ENCODE results near the gene MACROD2.

The MACROD2 gene

GRCh38 chr20:15817351-15817750, 1822.0 kb downstream of the MACROD2 start:
- H3K27ac ChIP-seq: no peak overlapping the region
- no peak for TF ChIP-seq CTCF (conservative IDR thresholded peaks at IDR 0.05; ENCODE audit: low read depth)
- POLR2A ChIA-PET (ENCODE audit: low non-redundant PET): no interaction called here
- CTCF ChIA-PET: no interaction called here
- DNase-seq (ENCODE audit: low spot score): no peak

DNA sequence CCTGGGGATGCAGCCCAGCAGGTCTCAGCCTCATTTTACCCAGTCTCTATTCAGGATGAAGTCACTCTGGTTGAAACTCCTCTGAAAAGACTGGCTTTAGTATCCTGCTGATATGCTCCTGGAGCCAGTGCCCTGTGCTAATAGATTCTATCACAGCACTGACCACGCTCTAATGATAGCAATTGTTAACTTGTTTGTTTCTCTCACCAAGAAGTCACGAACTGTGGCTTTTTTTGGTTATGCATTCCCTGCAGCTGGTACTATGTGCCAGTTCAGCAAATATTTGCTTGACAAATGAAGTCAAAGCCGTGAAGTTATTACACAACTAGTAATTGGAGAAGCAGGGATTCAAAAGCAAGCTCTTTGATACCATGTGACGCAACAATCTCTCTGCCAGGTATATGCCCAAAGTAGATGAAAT, 1823.3 kb downstream of the MACROD2 start:
- ChIA-PET CTCF (interaction anchor here (0.6 kb wide), 1 partner anchor 31 kb away, joined by 4 read pairs; no protein-coding TSS in a partner anchor), POLR2A (ENCODE audit: low non-redundant PET) (no interaction called here)
- TF ChIP-seq CTCF (conservative IDR thresholded peaks at IDR 0.05; ENCODE audit: low read depth): no peak
- no peak overlapping the region for H3K27ac ChIP-seq
- DNase-seq (ENCODE audit: low spot score): no peak

GRCh38 chr20:15823718-15824117, 1828.4 kb downstream of the MACROD2 start:
- H3K27ac ChIP-seq: no peak overlapping the region
- POLR2A ChIA-PET (ENCODE audit: low non-redundant PET): no interaction called here
- CTCF ChIA-PET: interaction anchor here (1.1 kb wide), 1 partner anchor 16 kb away, joined by 5 read pairs; no protein-coding TSS in a partner anchor
- no peak for DNase-seq (ENCODE audit: low spot score)
- TF ChIP-seq CTCF (conservative IDR thresholded peaks at IDR 0.05; ENCODE audit: low read depth): no peak

DNA sequence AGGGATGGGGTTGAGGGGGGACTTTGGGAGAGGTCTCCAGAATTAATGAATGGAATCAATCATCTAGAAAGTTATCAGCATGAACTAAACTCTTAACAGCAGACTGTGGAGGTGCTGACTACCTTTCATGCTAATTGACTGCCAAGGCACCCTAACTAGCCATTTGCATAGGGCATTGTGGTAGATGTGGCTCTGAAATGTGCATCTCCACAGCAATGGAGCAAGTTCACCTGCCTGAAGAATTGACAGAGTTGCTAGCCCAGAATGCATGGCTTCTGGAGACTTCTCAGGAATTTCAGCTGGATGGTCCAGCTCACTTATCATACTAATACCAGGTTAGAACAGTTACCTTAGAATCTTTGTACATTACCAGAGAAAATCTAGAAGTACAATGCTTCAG, 1832.3 kb downstream of the MACROD2 start:
- DNase-seq (ENCODE audit: low spot score): no peak
- no peak for TF ChIP-seq CTCF (conservative IDR thresholded peaks at IDR 0.05; ENCODE audit: low read depth)
- ChIA-PET POLR2A (ENCODE audit: low non-redundant PET) (no interaction called here), CTCF (no interaction called here)
- H3K27ac ChIP-seq: no peak overlapping the region

GRCh38 chr20:15831201-15831600, 1835.9 kb downstream of the MACROD2 start:
- ChIA-PET CTCF (no interaction called here), POLR2A (ENCODE audit: low non-redundant PET) (no interaction called here)
- peak; percentile 14 for DNase-seq (ENCODE audit: low spot score)
- TF ChIP-seq CTCF (conservative IDR thresholded peaks at IDR 0.05; ENCODE audit: low read depth): no peak
- no peak overlapping the region for H3K27ac ChIP-seq

DNA sequence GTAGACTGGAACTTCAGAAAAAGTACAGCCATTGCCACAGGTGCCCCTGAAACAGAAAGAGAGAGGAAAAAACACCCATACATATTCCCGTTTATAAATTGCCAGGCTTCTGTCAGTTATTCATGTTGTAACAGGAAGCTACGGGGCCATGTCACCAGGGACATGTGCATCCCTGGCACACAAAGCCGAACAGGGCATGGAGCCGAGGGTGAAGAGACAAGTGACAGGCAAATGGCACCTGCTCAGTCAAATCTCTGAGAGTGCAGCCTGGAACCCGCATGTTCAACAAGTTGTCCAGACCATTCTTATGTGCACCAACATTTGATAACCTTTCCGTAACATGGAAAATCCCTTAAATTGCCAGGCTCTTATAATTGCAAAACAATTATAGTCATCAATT, 1837.2 kb downstream of the MACROD2 start:
- no peak overlapping the region for H3K27ac ChIP-seq
- CTCF ChIA-PET: no interaction called here
- POLR2A ChIA-PET (ENCODE audit: low non-redundant PET): no interaction called here
- TF ChIP-seq CTCF (conservative IDR thresholded peaks at IDR 0.05; ENCODE audit: low read depth): no peak
- no peak for DNase-seq (ENCODE audit: low spot score)

- ChIA-PET CTCF (no interaction called here), POLR2A (ENCODE audit: low non-redundant PET) (no interaction called here)
- no peak for TF ChIP-seq CTCF (conservative IDR thresholded peaks at IDR 0.05; ENCODE audit: low read depth)
- DNase-seq (ENCODE audit: low spot score): no peak
- no peak overlapping the region for H3K27ac ChIP-seq
These were observed 1839.5 kb downstream of the MACROD2 start for GRCh38 chr20:15834857-15835256.
